HepG2 (cell line): ENCODE measurements around the gene CHID1. TPM values are rescaled to one million over a fixed set of nuclear protein-coding genes. Genes with fewer than 3 reads are reported as not detected.

Source experiments
- ATAC-seq: fragments of 200-7000 bp; cut with Tn5 transposase; 3 replicates; pipeline ENCODE4 v1.9.1; 2020; ENCODE audit warnings: mild to moderate bottlenecking, moderate library complexity
- BruUV-seq: library from RNA; stranded (reverse); fragments of 400-500 nt; replicated peaks from 2 replicates; lab custom pipeline; 2021; lab: Mats Ljungman, UMichigan
- CTCF ChIA-PET: fragments of 300-600 bp; formaldehyde crosslinking; extraction: SDS; loops from one replicate; lab custom pipeline; 2021; ENCODE audit warnings: low total read pairs, inconsistent platforms, low intra/inter-chr PET ratio; lab: Yijun Ruan, JAX
- POLR2A ChIA-PET: fragments of 350-600 bp; sonication (Branson Sonifier 250); formaldehyde crosslinking; loops from one replicate; lab custom pipeline; 2020; ENCODE audit warnings: antibody characterized with exemption, inconsistent platforms; lab: Yijun Ruan, JAX
- DNase-seq: peaks from one replicate; pipeline ENCODE4 v3.0.0-alpha.2; 2015; ENCODE audit warnings: low spot score
- FAIRE-seq: peaks from 3 replicates; lab custom pipeline; 2011; peaks lifted over from hg19 to GRCh38; lab: Jason Lieb, UNC
- H2AFZ ChIP-seq: one replicate; pipeline ENCODE4 v1.6.1; 2011; ENCODE audit warnings: low read length, inconsistent platforms
- H3K27ac ChIP-seq: fragments of 300-600 bp; 3 replicates; pipeline ENCODE4 v1.8.0; 2011; ENCODE audit warnings: mixed run types, mild to moderate bottlenecking, mixed read lengths, low read length, inconsistent platforms; ENCODE audit not compliant: insufficient read depth; ENCODE audit errors: extremely low read length
- H3K27me3 ChIP-seq, 2 experiments: fragments of 200-600 bp in 1 of 2; 2 replicates in 1 of 2; 3 replicates in 1 of 2; pipeline versions ENCODE4 v1.6.0 to v1.8.0; 2011; ENCODE audit warnings: low read length in 2 of 2, mild to moderate bottlenecking in 2 of 2, moderate library complexity in 2 of 2, inconsistent platforms in 1 of 2; ENCODE audit not compliant: insufficient read depth in 2 of 2, control insufficient read depth in 1 of 2
- H3K36me3 ChIP-seq, 2 experiments: fragments of 200-600 bp in 1 of 2; replicated peaks in 1 of 2; 2 replicates in 1 of 2; 3 replicates in 1 of 2; pipeline versions ENCODE4 v1.5.1 to v1.8.0; 2011; ENCODE audit warnings: low read length in 2 of 2, inconsistent platforms in 1 of 2; ENCODE audit not compliant: insufficient read depth in 2 of 2, control insufficient read depth in 1 of 2
- H3K4me1 ChIP-seq: 2 replicates; pipeline ENCODE4 v1.5.1; 2012; ENCODE audit warnings: low read length, inconsistent platforms; ENCODE audit not compliant: insufficient read depth
- H3K4me2 ChIP-seq: 2 replicates; pipeline ENCODE4 v1.6.0; 2011; ENCODE audit warnings: low read depth, low read length, inconsistent platforms
- H3K4me3 ChIP-seq, 3 experiments: fragments of 200-600 bp in 1 of 3; sonication (generic), shearing (Covaris generic) in 1 of 3; replicated peaks in 1 of 3; 2 replicates each; pipeline ENCODE4 v1.5.1; 2011 to 2016; ENCODE audit warnings: low read length in 3 of 3, inconsistent platforms in 2 of 3, low read depth in 2 of 3, mild to moderate bottlenecking in 2 of 3, control low read depth in 1 of 3, mixed read lengths in 1 of 3; ENCODE audit not compliant: insufficient read depth in 1 of 3
- H3K79me2 ChIP-seq: one replicate; pipeline ENCODE4 v1.6.1; 2011; ENCODE audit warnings: low read length, inconsistent platforms; ENCODE audit not compliant: insufficient read depth
- H3K9ac ChIP-seq: 2 replicates; pipeline ENCODE4 v1.6.0; 2011; ENCODE audit warnings: mild to moderate bottlenecking, low read depth, low read length, inconsistent platforms; ENCODE audit not compliant: insufficient read depth
- H3K9me3 ChIP-seq: 2 replicates; pipeline ENCODE4 v1.5.1; 2012; ENCODE audit warnings: mild to moderate bottlenecking, low read length
- H4K20me1 ChIP-seq: 2 replicates; pipeline ENCODE4 v1.6.0; 2011; ENCODE audit warnings: inconsistent platforms, mild to moderate bottlenecking, low read length, moderate library complexity; ENCODE audit not compliant: insufficient read depth
- HNRNPLL ChIP-seq: fragments of 200-400 bp; formaldehyde crosslinking; IDR thresholded peaks from 2 replicates; pipeline ENCODE4 v1.6.1; 2017; ENCODE audit warnings: mild to moderate bottlenecking, low read depth, low read length; ENCODE audit not compliant: poor library complexity, severe bottlenecking
- MYC ChIP-seq: sonication (generic); formaldehyde crosslinking; IDR thresholded peaks from 2 replicates; pipeline ENCODE4 v1.9.0; 2021; ENCODE audit warnings: missing genetic modification reagents, borderline replicate concordance
- RBFOX2 ChIP-seq: fragments of 200-400 bp; formaldehyde crosslinking; IDR thresholded peaks from 2 replicates; pipeline ENCODE4 v1.6.1; 2017; ENCODE audit warnings: low read depth, mild to moderate bottlenecking, low read length
- WGBS: methylation state at CpG from one replicate; pipeline ENCODE4 v1.1.6; 2017; ENCODE audit warnings: low lambda C conversion rate; 5-methylcytosine and 5-hydroxymethylcytosine counted together
- in situ Hi-C: cut with HindIII; loops from 2 replicates; pipeline ENCODE4 v1.10.0; 2017; ENCODE audit warnings: low pct_unique_long_range_greater_than_20kb; ENCODE audit not compliant: extremely low pct_ligation_motif_present
- intact Hi-C: fragments of 100-400 bp; cut with micrococcal nuclease; formaldehyde crosslinking; loops from one replicate; pipeline ENCODE4 v1.10.0; 2022; ENCODE audit not compliant: unreplicated experiment
- polyA plus RNA-seq, 8 experiments: library from polyadenylated mRNA; depleted of rRNA in 3 of 8; stranded (reverse) in 7 of 8; unstranded in 1 of 8; fragments of >200 nt; fragmentation: Illumina TruSeq in 4 of 8; extraction: Trizol in 4 of 8; gene quantifications; 2 replicates each; pipeline versions ENCODE4 v1.2.1 to v1.2.3, GENCODE V29; 2011 to 2016; ENCODE audit warnings: low read depth in 4 of 8, missing spikeins in 1 of 8, mixed read lengths in 1 of 8; ENCODE audit not compliant: insufficient read depth in 1 of 8
- total RNA-seq, 5 experiments: library from RNA; depleted of rRNA; stranded (reverse); fragments of >200 nt; fragmentation: Illumina TruSeq; extraction: Trizol; gene quantifications; 2 replicates each; pipeline ENCODE4 v1.2.3, GENCODE V29; 2016; ENCODE audit warnings: low read depth in 1 of 5
- TF ChIP-seq, protein P1 (sequence below), 2 experiments: sonication (generic) in 1 of 2; formaldehyde crosslinking in 1 of 2; IDR thresholded peaks; 2 replicates each; pipeline versions ENCODE4 v1.6.1 to v1.9.0; 2014 to 2022; ENCODE audit warnings: antibody characterized with exemption in 1 of 2, borderline replicate concordance in 1 of 2, inconsistent platforms in 1 of 2, low read depth in 1 of 2, missing genetic modification reagents in 1 of 2

Gene CHID1
- total and polyA plus RNA-seq, 2 of the 13 experiments (the other 11 are each of a cell fraction or from before 2014, with no cell fraction given): 65.1 to 93.6 TPM

DNA sequence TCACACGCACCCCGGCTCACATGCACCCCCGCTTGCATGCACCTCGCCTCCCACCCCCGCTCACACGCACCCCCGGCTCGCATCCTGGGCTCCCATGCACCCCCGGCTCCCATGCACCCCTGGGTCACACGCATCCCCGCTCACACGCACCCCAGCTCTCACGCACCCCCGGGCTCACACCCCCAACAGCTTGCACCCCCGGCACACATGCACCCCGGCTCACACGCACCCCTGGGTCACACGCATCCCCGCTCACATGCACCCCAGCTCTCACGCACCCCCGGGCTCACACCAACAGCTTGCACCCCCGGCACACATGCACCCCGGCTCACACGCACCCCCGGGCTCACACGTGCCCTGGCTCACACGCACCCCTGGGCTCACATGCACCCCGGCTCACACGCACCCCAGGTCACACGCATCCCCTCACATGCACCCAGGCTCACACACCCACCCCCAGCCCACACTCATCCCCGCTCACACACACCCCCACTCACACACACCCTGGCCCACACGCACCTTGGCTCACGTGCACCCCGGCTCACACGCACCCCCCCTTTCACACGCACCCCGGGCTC lies 51.8 kb downstream of the CHID1 start:
- ATAC-seq: no peak
- in situ Hi-C loops (no loop called here), intact Hi-C loops (no loop called here)
- Histone ChIP-seq H3K27ac (no peak overlapping the region), H2AFZ (no peak overlapping the region), H3K27me3 (no peaks in the 10 kb centered on the region), H3K4me3 (no peak overlapping the region), H3K36me3 (peaks cover 0 to 3% of the 10 kb centered on the region in 2 experiments; a peak in 2 of 5 replicates), H4K20me1 (no peaks in the 10 kb centered on the region; the same call in 1 of the 2 replicates), H3K4me1 (no peaks in the 10 kb centered on the region), H3K9ac (no peak overlapping the region), H3K4me2 (no peak overlapping the region)
- 94% methylated on average over 37 of the region's 37 CpGs for WGBS
- CTCF ChIA-PET: no interaction called here
- DNase-seq: no peak
- FAIRE-seq: no peak
- TF ChIP-seq HNRNPLL (peak; percentile 90), MYC (CRISPR knock-in tag) (no peak), RBFOX2 (peak; percentile 45; the same call in 1 of the 2 replicates)
- TF ChIP-seq, protein P1, sequence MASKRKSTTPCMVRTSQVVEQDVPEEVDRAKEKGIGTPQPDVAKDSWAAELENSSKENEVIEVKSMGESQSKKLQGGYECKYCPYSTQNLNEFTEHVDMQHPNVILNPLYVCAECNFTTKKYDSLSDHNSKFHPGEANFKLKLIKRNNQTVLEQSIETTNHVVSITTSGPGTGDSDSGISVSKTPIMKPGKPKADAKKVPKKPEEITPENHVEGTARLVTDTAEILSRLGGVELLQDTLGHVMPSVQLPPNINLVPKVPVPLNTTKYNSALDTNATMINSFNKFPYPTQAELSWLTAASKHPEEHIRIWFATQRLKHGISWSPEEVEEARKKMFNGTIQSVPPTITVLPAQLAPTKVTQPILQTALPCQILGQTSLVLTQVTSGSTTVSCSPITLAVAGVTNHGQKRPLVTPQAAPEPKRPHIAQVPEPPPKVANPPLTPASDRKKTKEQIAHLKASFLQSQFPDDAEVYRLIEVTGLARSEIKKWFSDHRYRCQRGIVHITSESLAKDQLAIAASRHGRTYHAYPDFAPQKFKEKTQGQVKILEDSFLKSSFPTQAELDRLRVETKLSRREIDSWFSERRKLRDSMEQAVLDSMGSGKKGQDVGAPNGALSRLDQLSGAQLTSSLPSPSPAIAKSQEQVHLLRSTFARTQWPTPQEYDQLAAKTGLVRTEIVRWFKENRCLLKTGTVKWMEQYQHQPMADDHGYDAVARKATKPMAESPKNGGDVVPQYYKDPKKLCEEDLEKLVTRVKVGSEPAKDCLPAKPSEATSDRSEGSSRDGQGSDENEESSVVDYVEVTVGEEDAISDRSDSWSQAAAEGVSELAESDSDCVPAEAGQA (IDR thresholded peaks at IDR 0.05; ENCODE audit: low read depth): no peak
- TF ChIP-seq, protein P1 (CRISPR knock-in tag; IDR thresholded peaks at IDR 0.05; ENCODE audit: borderline replicate concordance): no peak
- TF ChIP-seq, all 625 proteins: peak for 2
- no peaks in the 10 kb centered on the region for H3K79me2 ChIP-seq
- no peaks in the 10 kb centered on the region for H3K9me3 ChIP-seq
- POLR2A ChIA-PET: no interaction called here
- no TSS peak for BruUV-seq
